ENCODE measurements around the gene TMED8.
A peak's percentile ranks its signal among the peaks of the same experiment; 100 is the strongest.

TMED8 gene

DNA sequence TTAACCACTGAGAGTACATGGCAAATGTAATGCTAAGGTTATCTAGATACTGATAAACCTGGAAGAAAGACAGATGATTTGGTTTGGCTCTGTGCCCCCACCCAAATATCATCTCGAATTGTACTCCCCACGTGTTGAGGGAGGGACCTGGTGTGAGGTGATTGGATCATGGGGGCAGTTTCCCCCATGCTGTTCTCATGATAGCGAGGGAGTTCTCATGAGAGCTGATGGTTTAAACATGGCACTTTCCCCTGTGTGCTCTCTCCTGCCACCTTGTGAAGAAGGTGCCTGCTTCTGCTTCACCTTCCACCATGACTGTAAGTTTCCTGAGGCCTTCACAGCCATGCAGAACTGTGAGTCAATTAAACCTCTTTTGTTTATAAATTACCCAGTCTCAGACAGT is 32.2 kb upstream of the TMED8 start:
- no peak for TF ChIP-seq ZFX (IDR thresholded peaks at IDR 0.05; ENCODE audit: borderline replicate concordance)
- TF ChIP-seq, protein P1, sequence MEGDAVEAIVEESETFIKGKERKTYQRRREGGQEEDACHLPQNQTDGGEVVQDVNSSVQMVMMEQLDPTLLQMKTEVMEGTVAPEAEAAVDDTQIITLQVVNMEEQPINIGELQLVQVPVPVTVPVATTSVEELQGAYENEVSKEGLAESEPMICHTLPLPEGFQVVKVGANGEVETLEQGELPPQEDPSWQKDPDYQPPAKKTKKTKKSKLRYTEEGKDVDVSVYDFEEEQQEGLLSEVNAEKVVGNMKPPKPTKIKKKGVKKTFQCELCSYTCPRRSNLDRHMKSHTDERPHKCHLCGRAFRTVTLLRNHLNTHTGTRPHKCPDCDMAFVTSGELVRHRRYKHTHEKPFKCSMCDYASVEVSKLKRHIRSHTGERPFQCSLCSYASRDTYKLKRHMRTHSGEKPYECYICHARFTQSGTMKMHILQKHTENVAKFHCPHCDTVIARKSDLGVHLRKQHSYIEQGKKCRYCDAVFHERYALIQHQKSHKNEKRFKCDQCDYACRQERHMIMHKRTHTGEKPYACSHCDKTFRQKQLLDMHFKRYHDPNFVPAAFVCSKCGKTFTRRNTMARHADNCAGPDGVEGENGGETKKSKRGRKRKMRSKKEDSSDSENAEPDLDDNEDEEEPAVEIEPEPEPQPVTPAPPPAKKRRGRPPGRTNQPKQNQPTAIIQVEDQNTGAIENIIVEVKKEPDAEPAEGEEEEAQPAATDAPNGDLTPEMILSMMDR (IDR thresholded peaks at IDR 0.05), result peak; percentile 62
- H3K27ac ChIP-seq, result no peak overlapping the region

DNA sequence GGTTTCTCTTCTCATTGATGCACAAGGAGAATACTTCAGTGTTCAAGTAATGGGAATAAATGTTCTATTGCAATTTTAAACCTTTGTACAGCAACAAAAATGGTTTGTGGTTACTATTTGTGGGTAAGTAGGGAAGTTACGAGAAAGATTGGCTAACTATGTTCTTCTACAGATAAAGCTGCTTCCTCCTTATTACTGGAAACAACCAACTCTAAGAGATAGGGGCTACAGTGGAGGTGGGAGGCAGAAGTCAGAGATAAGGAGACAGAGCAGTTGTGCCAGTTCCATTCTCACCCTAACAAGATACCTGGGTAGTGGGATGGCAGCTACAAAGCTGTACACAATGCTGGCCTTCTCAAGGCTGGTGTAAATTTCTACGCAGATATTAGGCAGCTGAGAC is 30.3 kb upstream of the TMED8 start:
- H3K27ac ChIP-seq, result no peak overlapping the region
- TF ChIP-seq, protein P1 (IDR thresholded peaks at IDR 0.05), result no peak
- TF ChIP-seq ZFX (IDR thresholded peaks at IDR 0.05; ENCODE audit: borderline replicate concordance), result no peak

DNA sequence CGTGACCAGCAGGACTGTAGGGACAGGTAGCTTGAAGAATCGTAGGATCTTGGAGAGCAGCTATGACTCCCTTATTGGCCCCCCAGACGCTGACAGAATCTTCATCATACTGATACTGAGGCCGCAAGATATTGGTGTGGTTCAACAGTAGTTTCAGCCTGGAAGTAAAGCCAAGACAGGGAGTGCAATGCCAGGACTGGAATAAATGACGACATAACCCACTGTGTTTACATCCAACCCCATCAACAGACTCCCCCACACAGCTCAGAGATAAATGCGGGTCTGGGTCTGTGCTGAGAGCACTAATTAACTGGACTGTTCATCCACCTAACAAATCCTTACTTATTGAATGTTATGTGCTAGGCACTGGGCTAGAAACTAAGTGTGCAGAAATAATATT is 29.8 kb upstream of the TMED8 start:
- no peak overlapping the region for H3K27ac ChIP-seq
- TF ChIP-seq ZFX (IDR thresholded peaks at IDR 0.05; ENCODE audit: borderline replicate concordance), result no peak
- TF ChIP-seq, protein P1 (IDR thresholded peaks at IDR 0.05), result no peak

DNA sequence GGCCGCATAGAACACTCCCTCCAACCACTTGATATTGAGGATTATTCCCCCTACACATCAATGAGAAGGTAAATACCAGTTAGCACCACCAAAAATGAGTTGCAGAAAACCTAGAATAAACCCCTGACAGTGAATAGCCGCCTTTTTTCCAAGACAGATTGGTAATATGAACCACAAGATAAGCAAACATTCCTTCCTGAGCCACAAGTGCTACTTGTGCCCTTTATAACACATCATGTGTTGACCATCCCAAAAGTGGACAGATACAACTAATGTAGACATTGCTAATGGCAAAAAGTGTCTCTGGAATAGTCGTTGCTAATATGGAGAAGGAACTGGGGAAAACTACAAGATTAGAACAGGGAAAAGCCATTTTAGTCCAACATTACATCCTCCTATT is 29.2 kb upstream of the TMED8 start:
- H3K27ac ChIP-seq, result no peak overlapping the region
- TF ChIP-seq, protein P1 (IDR thresholded peaks at IDR 0.05), result no peak
- TF ChIP-seq ZFX (IDR thresholded peaks at IDR 0.05; ENCODE audit: borderline replicate concordance), result no peak

DNA sequence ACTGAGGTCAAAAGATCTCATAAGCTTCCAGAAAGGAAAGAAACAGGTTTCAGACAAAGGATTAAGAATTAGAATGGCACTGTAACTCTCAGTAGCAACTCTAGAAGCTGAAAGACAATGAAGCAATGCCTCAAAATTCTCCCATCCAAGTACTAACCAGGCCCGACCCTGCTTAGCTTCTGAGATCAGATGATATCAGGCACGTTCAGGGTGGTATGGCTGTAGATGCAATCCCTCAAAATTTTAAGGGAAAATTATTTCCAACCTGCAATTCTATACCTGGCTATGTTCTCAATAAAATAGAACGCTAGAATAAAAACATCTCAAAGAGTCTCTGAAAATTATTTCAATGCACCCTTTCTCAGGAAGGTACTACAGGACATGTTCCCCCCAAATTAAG is 26.9 kb upstream of the TMED8 start:
- H3K27ac ChIP-seq, result no peak overlapping the region
- TF ChIP-seq ZFX (IDR thresholded peaks at IDR 0.05; ENCODE audit: borderline replicate concordance), result no peak
- TF ChIP-seq, protein P1 (IDR thresholded peaks at IDR 0.05), result no peak

DNA sequence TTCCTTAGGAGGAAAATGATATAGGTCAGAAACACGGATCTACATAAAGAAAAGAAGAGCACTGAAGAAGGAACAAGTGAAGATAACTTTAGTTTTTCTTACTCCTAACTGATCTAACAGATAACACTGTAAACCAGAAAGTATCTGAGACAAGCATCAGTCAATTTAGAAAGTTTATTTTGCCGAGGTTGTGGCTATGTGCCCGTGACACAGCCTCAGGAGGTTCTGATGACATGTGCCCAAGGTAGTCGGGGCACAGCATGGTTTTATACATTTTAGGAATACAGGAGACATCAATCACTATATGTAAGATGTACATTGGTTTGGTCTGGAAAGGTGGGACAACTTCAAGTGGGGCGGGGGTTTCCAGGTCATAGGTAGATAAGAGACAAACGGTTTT is 23.3 kb upstream of the TMED8 start:
- no peak for TF ChIP-seq ZFX (IDR thresholded peaks at IDR 0.05; ENCODE audit: borderline replicate concordance)
- TF ChIP-seq, protein P1 (IDR thresholded peaks at IDR 0.05), result no peak
- no peak overlapping the region for H3K27ac ChIP-seq

DNA sequence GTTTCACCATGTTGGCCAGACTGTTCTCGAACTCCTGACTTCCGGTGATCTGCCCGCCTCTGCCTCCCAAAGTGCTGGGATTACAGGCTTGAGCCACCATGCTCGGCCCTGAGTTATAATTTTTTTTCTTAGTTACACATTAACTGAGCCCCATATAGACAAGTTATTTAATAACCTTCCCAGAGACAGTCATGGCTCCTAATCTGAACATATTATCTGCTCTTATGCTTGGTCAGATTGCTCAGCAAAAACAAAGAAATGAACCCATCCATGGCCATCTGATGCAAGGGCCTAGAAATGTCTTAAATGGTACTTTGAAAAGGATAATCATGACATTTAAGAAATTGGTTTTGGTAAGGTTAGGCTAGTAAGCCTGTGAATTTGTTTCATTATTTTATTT is 13.3 kb upstream of the TMED8 start:
- peak overlapping the region; percentile 72 for H3K27ac ChIP-seq

More for the DNA sequence above, 13.3 kb upstream of the TMED8 start:
- TF ChIP-seq, protein P1 (IDR thresholded peaks at IDR 0.05), result no peak
- TF ChIP-seq ZFX (IDR thresholded peaks at IDR 0.05; ENCODE audit: borderline replicate concordance), result no peak
